Calu3 (cell line): ENCODE data around the gene FHL2. TPM values are rescaled to one million over a fixed set of nuclear protein-coding genes. Genes with fewer than 3 reads are reported as not detected.

Source experiments
- BruUV-seq: library from RNA; stranded (reverse); fragments of 400-500 nt; replicated peaks from 2 replicates; lab custom pipeline; 2021; lab: Mats Ljungman, UMichigan
- CTCF ChIA-PET: fragments of 300-600 bp; sonication (Branson Sonifier 250); formaldehyde crosslinking; loops from one replicate; lab custom pipeline; 2022; ENCODE audit warnings: antibody characterized with exemption; lab: Charles Lee
- DNase-seq: peaks from one replicate; pipeline ENCODE4 v3.0.0; 2022
- H3K27ac Mint-ChIP-seq: one replicate; pipeline ENCODE4 v1.8.0; 2022; ENCODE audit warnings: mixed read lengths; ENCODE audit not compliant: unreplicated experiment
- H3K27me3 Mint-ChIP-seq: one replicate; pipeline ENCODE4 v1.8.0; 2022; ENCODE audit warnings: mixed read lengths; ENCODE audit not compliant: unreplicated experiment
- H3K36me3 Mint-ChIP-seq: one replicate; pipeline ENCODE4 v1.8.0; 2022; ENCODE audit warnings: mild to moderate bottlenecking, moderate library complexity, mixed read lengths; ENCODE audit not compliant: insufficient read depth, unreplicated experiment
- H3K4me1 Mint-ChIP-seq: one replicate; pipeline ENCODE4 v1.8.0; 2022; ENCODE audit warnings: mild to moderate bottlenecking, low read depth, mixed read lengths; ENCODE audit not compliant: unreplicated experiment
- H3K4me3 Mint-ChIP-seq: one replicate; pipeline ENCODE4 v1.8.0; 2022; ENCODE audit warnings: mild to moderate bottlenecking, low read depth, moderate library complexity, mixed read lengths; ENCODE audit not compliant: unreplicated experiment
- H3K9me3 Mint-ChIP-seq: one replicate; pipeline ENCODE4 v1.8.0; 2022; ENCODE audit warnings: low read depth, mixed read lengths; ENCODE audit not compliant: unreplicated experiment
- intact Hi-C: fragments of 100-400 bp; cut with micrococcal nuclease; formaldehyde crosslinking; loops from one replicate; pipeline ENCODE4 v1.10.0; 2022; ENCODE audit not compliant: unreplicated experiment
- total RNA-seq: library from RNA; stranded (reverse); gene quantifications from 2 replicates; pipeline ENCODE4 v1.2.3, GENCODE V29; 2022
- TF ChIP-seq, protein P1 (sequence below): fragments of 200-600 bp; IDR thresholded peaks from one replicate; pipeline ENCODE4 v1.8.0; 2022; ENCODE audit warnings: antibody characterized with exemption; ENCODE audit not compliant: unreplicated experiment

FHL2 gene
- total RNA-seq, 1 experiment from 2014 or later, result 51.9 TPM

DNA sequence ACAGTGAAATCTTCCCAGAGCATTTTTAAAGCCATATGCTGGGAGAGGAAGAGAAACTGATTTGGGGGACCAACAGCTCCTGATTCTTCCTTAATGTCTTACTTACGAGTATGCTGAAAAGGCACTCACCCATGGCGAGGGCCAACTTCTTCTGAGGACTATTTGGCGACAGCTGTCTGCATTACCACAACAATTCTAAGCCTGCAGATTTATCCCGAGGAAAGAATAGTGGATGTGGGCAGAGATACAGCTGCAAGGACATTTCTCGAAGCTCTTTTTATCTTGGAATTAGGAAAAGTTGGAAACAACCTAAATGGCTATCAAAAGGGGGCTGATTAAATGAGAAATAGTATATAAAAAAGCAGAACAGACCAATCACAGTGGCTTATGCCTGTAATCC, 40.3 kb upstream of the FHL2 start:
- Mint-ChIP-seq H3K4me1 (peaks cover 7% of the 10 kb centered on the region), H3K9me3 (no peaks in the 10 kb centered on the region), H3K27me3 (no peaks in the 10 kb centered on the region), H3K27ac (no peak overlapping the region), H3K36me3 (no peaks in the 10 kb centered on the region), H3K4me3 (no peak overlapping the region)
- intact Hi-C loops, result no loop called here
- BruUV-seq, result no TSS peak
- TF ChIP-seq, protein P1, sequence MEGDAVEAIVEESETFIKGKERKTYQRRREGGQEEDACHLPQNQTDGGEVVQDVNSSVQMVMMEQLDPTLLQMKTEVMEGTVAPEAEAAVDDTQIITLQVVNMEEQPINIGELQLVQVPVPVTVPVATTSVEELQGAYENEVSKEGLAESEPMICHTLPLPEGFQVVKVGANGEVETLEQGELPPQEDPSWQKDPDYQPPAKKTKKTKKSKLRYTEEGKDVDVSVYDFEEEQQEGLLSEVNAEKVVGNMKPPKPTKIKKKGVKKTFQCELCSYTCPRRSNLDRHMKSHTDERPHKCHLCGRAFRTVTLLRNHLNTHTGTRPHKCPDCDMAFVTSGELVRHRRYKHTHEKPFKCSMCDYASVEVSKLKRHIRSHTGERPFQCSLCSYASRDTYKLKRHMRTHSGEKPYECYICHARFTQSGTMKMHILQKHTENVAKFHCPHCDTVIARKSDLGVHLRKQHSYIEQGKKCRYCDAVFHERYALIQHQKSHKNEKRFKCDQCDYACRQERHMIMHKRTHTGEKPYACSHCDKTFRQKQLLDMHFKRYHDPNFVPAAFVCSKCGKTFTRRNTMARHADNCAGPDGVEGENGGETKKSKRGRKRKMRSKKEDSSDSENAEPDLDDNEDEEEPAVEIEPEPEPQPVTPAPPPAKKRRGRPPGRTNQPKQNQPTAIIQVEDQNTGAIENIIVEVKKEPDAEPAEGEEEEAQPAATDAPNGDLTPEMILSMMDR, result no peak
- no peak for DNase-seq
- CTCF ChIA-PET, result no interaction called here

DNA sequence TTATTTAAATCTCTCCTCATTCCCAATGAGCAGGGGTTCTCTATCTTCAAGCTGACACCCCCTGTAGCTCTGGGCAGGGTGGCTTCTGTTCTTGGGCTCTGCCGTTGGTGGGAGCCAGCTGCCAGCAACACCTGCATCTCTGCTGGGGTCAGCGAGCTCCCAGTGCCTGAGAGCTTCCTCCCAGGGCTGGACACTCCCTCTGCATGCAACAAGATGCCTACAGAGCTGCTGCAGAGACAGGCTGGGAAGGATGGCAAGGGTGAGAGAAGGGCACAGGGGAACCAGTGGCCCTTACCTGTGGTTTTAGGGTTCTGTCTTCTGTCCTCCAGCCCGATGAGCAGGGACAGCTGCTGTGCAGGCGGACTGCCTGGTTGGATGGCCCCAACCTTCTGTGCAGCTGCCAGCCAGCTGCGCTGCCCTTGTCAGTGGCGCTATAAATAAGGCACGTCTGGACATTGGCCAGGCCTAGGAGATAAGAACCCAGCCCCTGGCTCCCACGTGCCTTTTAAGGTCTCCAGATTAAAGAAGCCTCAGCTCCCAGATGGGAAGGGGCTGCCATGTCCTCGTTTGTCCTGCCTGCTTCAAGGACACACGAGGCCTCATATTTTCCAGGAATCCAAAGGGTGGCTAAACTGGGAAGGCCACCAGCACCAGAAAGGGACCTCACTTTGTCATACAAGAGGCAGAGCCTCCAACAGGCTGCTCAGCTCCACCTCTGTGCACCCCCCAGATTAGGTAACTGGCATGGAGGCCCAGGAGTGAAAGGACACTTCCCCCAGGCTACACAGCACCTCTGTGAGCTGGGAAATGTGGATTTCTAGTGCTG, 39.5 kb upstream of the FHL2 start:
- Mint-ChIP-seq H3K27ac (no peak overlapping the region), H3K4me3 (no peak overlapping the region), H3K36me3 (no peaks in the 10 kb centered on the region), H3K27me3 (no peaks in the 10 kb centered on the region), H3K4me1 (no peaks in the 10 kb centered on the region), H3K9me3 (no peaks in the 10 kb centered on the region)
- CTCF ChIA-PET, result no interaction called here
- no peak for DNase-seq
- BruUV-seq, result no TSS peak
- intact Hi-C loops, result no loop called here
- TF ChIP-seq, protein P1, result no peak

DNA sequence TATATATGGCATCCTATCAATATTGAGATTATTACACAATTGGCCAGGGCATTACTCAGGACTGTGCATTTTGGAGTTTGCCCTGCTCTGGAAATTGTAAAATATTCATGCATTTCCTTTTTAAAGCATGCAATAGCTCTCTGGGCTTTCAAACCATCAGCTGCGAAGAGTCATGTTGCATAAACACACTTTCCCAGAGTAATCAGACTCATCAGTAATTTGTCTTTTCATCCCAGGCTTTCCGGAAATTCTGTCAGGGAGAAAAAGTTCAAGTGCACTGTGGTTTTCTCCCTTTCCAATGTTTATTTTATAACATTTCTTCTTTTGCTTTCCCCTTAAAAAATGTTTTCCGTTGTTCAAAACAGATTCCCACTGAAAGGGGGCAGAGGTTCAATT, 38.9 kb upstream of the FHL2 start:
- BruUV-seq, result no TSS peak
- intact Hi-C loops, result no loop called here
- TF ChIP-seq, protein P1, result no peak
- Mint-ChIP-seq H3K27me3 (no peaks in the 10 kb centered on the region), H3K4me1 (no peaks in the 10 kb centered on the region), H3K4me3 (no peak overlapping the region), H3K9me3 (no peaks in the 10 kb centered on the region), H3K36me3 (no peaks in the 10 kb centered on the region), H3K27ac (no peak overlapping the region)
- DNase-seq, result no peak
- CTCF ChIA-PET, result no interaction called here

DNA sequence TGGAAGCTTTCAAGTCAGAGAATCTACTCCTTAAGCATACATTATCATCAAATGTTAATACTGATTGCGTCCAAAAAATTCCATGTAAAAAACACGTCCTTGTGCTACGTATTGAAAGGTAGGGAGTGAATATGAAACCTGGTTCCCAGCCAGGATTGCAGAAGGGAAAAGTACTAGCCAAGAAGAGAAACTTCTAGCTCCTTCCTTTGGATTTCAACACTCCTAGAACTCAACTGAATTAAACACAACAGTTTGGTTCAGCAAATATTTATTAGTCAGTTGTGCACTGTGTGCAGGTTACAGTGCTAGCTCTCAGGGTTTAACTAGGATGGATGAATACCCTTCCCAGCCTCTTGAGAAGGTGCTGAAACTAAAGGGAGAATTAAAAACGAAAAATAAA, 33.9 kb upstream of the FHL2 start:
- TF ChIP-seq, protein P1, result no peak
- Mint-ChIP-seq H3K27ac (no peak overlapping the region), H3K36me3 (no peaks in the 10 kb centered on the region), H3K9me3 (peaks cover 3% of the 10 kb centered on the region), H3K4me1 (no peaks in the 10 kb centered on the region), H3K4me3 (no peak overlapping the region), H3K27me3 (no peaks in the 10 kb centered on the region)
- intact Hi-C loops, result no loop called here
- CTCF ChIA-PET, result interaction anchor here (0.7 kb wide), 1 partner anchor 84 kb away, joined by 4 read pairs; no protein-coding TSS in a partner anchor
- no TSS peak for BruUV-seq
- no peak for DNase-seq
